ENCODE data around the gene USP6NL.
"Not testable (repeated sequence)": the region's sequence is repeated elsewhere in the genome, so short reads cannot be mapped to it uniquely, and the experiment has no call there.

USP6NL gene

GRCh38 chr10:11441151-11441535 lies 170.3 kb downstream of the USP6NL start:
- no peak for DNase-seq

- DNase-seq, result no peak
Observed at GRCh38 chr10:11440250-11441150, 170.9 kb downstream of the USP6NL start.

GRCh38 chr10:11439523-11440053 lies 171.9 kb downstream of the USP6NL start:
- DNase-seq, result no peak

- no peak for DNase-seq
Observed at GRCh38 chr10:11437391-11438142, 173.9 kb downstream of the USP6NL start.

DNA sequence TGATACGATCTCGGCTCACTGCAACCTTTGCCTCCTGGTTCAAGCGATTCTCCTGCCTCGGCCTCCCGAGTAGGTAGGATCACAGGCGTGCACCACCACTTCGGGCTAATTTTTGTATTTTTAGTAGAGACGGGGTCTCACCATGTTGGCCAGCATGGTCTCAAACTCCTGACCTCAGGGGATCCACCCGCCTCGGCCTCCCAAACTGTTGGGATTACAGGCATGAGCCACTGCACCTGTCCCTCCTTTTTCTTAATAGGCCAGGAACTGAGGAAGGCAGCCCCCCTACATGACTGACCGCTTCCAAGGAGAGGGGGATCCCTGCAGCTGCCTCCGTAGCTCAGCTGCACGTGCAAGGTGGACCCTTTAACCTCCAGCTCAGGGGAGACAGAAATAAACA lies 175.0 kb downstream of the USP6NL start:
- not testable (repeated sequence) for DNase-seq

DNA sequence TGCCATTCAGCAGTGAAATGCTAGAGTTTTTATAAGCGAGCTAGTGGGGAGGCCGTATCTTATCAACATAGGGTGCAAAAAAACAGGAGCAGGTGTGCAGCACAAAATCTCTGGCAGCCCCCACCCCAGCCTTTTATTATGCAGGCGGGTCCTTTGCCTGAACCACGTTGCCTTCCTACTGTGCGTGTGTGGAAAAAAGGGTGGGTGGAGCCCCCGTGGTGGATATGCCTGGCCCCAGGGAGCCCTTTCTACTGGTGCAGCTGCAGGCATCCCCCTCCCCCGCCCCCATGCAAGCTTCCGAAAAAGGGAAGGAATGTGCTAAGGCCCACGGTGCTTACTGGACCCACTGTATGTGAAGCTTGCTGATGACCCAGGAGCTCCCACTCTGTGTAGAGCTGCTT lies 175.9 kb downstream of the USP6NL start:
- DNase-seq, result no peak

DNA sequence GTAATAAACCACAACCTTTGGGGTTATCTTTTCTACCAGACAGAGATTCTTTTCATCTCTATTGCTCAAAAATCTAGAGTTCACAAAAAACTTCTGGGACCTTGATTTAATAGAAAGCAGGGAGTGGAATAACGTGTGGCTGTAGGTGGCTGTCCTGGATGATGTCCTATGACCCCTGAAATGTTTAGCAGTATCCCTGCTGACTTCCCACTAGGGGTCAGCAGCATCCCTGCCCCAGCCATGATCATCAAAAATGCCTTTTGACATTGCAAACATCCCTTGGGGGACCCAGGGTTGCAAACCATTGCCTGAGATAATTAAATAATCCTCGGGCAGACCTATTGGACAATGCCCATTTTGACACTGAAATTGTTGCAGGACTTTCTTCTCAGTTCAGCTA lies 177.1 kb downstream of the USP6NL start:
- DNase-seq, result no peak

DNA sequence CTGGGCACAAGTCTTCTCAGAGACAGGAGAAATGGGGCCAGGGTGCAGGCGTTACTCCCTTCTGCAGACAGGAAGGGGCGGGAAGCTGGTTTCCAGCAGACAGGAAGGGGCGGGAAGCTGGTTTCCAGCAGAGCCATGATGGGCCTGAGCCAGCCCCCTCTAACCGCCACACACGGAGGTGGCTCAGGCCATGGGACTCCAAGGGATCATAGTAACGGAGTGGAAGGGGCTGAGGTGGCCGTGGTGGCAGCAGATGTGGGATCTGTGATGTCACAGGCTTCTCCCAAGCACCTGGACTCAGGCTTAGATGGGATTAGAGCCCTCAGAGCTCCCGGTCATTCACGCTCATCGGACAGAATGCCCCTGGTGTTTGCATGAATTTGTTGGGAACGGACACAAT lies 177.8 kb downstream of the USP6NL start:
- DNase-seq, result no peak

DNA sequence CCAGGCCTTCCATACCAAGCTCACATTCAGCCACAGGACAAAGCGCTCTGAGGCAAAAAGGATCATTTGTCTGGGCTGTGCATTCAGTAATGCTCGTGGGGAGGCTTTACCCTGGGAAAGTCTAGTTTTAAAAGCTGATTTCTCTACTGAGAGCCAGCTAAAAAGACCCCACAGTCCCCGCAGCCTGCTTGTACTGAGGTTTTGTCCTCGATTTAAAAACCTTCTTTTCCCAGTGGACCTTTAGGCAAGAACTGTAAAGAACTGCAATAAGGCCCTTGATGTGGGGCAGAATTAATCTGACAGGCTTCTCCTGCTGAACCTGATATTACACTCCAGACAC lies 180.3 kb downstream of the USP6NL start:
- no peak for DNase-seq

- no peak for DNase-seq
Observed at GRCh38 chr10:11430421-11431215, 180.8 kb downstream of the USP6NL start.

DNA sequence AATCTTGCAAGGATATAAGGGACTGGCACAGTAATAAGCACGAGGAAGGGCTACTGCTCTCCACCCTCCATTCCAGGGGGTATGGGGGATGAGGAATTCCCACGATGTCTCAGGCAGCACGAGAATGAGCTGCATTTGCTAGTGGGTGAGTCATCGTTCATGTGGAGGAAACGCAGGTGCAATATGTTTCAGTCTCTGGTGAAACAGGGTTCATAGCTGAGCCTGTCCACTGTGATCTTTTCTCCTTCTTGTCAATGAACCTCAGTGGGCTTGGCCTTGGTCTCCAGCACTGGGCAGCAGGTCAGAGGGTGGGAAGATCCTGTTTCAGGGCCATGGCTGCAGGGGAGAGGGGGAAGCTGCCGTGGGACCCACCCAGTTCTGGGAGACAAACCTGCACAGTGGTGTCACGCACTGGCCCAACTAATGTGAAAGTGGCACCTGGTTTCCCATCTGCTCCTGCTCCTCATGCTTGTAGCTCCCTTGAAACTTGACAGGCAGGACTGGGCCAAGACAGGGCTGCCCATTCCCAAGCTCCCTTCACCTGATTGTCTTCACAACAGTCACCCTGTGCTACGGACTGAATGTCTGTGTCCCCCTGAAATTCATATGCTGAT lies 181.9 kb downstream of the USP6NL start:
- DNase-seq, result peak; percentile 15

DNA sequence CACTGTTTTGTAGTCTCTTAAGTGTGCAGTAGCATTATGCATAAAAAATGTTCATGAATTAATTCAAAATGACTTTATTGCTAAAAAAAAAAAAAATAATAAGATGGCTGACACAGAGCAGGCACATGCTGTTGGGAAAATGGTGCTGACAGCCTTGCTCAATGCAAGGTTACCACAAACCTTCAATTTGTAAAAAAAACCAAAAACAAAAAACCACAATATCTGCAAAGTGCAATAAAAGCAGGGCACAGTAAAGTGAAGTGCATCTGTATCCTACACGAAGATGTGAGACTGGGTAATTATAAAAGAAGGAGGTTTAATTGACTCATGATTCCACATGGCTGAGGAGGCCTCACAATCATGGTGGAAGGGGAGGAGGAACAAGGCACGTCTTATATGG lies 185.8 kb downstream of the USP6NL start:
- no peak for DNase-seq

DNA sequence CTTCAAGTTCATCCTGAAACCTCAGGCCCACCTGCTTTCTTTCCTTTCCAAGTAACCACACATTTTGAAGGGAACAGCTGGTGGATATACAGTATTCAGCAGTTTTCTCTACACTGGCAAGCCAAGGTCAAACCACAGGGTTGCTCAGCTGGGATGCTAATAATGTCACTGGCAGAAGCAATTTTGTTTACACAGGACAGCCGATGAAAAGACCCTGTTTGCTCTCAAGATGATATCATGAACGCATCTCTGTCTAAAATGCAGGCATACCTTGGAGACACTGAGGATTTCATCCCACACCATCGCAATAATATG lies 186.2 kb downstream of the USP6NL start:
- no peak for DNase-seq

DNA sequence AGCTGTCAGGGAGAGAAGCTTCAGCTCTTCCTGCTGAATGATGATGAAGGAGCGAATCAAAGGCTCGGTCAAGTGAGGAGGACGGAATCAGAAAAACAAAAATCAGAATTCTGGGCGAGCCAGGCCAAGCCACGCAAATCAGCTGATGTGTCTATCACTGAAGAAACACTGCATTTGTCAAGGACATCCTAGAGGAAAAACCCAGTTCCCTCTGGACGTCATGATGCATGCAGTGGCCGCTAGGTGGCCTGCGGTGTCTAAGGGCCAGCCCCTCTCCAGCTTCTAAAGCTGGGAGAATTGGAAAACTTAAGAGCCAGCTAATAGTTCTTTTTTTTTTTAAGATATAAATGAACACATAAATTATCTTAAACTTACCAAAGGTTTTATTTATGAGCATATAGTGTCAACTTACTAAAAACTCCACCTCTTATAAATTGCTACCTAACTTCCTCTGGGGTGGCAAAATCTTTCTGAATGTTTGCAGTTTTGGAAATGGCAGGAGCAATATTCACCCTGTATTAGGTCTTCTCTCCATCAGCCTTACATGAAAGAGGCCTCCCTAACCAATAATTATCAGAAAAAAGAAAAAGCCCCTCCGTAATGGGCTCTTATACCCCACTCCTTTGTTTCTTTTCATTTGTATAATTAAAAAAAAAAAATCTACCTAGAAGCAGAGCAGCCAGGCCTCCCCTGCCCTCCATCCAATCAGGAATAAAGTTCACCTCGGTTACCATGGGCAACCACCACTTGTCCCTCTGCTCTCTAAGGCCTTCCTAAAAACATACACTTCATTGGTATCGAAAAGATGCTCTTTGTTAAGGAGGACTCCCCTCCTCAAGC lies 186.8 kb downstream of the USP6NL start:
- DNase-seq, result peak; percentile 18

DNA sequence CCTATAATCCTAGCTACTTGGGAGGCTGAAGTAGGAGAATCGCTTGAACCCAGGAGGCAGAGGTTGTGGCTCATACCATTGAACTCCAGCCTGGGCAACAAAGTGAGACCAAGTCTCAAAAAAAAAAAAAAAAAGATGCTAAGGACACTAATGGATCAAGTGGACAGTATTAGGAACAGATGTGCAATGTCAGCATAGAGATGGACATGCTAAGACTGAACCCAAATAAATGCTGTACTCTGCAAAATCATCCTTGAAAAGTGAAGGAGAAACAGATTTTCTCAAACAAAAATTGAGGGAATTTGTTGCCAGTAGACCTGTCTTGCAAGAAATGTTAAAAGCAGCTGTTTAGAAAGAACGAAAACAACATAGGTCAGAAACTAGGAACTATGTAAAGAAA lies 194.5 kb downstream of the USP6NL start:
- no peak for DNase-seq

DNA sequence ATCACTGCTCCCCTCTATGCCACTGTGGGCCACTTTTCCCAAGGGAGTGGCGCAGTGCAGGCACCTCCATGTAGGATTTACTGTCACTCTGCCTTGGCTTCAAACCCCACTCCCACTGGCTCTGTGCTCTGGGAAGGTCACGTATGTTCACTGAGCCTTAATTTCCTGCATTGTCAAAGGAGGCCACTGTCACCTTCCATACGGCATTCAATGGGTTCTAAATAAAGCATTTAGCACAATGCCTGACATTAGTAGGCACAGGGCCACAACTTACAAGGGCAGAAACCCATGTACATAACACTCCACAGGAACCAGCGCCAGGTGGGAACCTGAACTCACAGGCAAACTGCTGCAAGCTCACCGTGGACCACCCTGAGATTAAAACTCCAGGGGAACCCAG lies 196.4 kb downstream of the USP6NL start:
- no peak for DNase-seq

DNA sequence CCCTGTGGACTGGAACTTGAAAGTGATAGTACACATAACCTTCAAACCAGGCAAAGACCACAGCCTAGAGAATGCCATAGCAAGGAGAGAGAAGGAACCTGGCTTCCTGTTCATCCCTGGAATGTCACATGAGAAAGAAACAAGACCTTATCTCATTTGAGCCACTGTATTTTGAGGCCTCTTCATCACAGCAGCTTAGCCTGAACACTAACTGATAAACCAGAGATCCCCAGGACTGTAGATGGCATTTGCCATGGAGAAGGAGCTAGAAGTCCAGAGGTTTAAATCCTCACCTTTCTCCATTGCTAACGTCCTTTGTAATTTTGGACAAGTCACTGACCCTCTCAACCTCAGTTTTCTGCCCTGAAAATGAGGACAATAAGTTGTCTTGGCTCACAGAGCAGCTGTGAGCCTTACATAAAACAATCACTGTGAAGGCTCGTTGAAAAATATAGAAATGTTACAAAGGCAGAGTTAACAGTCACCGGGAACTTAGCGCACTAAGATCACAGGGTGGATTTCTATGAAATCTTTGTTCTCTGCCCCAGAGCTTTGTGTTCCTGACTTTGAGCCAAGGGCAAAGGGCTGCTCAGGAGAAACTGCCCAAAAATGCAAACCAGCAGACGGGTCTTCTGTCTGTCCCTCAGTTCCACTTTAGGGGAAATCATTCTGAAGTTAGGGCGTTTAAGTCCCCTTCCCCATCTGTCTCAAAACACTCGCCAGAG lies 197.0 kb downstream of the USP6NL start:
- DNase-seq, result no peak

DNA sequence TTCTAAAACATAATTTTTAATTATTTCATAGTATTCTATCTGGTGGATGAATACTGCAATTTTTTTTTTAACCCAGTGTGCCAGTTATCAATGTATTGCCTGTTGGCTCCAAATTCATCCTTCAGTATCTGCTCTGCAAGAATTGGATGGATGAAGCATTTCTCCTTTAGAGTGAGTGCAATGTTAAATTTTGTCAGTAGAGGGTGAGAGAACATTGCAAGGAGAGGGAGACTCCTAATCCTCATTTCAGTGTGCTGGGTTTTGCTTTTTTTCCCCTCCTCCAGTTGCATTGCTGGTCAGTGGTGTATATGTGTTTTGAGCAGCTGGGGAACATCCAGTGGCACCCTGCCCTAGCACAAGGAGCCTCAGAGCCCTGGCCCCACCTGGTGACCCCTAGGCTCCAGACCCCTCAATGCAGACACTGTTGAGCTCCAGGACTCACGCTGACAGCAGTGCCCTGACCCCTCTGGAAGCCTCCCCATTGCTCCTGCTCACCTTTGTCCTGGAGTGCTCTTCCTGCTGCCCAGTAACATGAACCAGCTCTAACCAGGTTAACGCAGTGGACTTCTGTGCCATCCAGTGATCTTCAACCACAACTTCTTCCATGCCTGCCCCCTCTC lies 199.4 kb downstream of the USP6NL start:
- DNase-seq, result no peak

- DNase-seq, result no peak
Observed at GRCh38 chr10:11409357-11409756, 202.1 kb downstream of the USP6NL start.

DNA sequence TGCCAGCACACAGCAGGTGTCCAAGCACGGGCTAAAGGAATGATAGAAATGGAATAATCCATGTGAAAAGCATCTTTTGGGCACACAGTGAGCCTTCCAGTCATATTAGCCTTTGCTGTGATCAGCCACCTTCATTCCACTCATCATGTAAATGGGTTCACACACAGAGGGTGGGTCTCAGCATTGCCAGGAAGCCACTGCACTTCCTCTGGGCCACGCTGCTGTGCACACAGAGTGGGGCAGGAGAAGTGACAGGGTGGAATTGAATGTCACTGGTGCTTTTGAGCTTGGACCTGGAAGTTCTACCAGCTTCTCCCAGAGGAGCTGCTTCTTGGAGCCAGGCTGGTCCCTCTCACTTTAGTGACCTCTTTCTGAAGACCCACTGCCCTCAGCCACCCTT lies 203.5 kb downstream of the USP6NL start:
- no peak for DNase-seq

- DNase-seq, result no peak
Observed at GRCh38 chr10:11406746-11407145, 204.7 kb downstream of the USP6NL start.

Measured in NCI-H226 (cell line).